CD14-positive monocyte (primary cell): ENCODE results near the gene CDS1. TPM values are rescaled to one million over a fixed set of nuclear protein-coding genes. Genes with fewer than 3 reads are reported as not detected.
A peak's percentile ranks its signal among the peaks of the same experiment; 100 is the strongest.

ENCODE experiments used
- DNase-seq, 3 donors: peaks; one replicate each; pipeline ENCODE4 v3.0.0-alpha.2; 2011 to 2022
- H2AFZ ChIP-seq: 2 replicates; pipeline ENCODE4 v1.6.0; 2012; ENCODE audit warnings: mild to moderate bottlenecking, low read depth, low read length, inconsistent platforms; ENCODE audit not compliant: insufficient read depth, poor library complexity, severe bottlenecking
- H3K27ac ChIP-seq, 2 donors: 1 replicate in 1 of 2; 2 replicates in 1 of 2; pipeline ENCODE4 v1.5.1; 2012 to 2013; ENCODE audit warnings: low read length in 2 of 2, control low read depth in 1 of 2, inconsistent platforms in 1 of 2, low read depth in 1 of 2, mild to moderate bottlenecking in 1 of 2
- H3K27me3 ChIP-seq, 2 donors: one replicate each; pipeline versions ENCODE4 v1.6.0 to v1.6.1; 2011 to 2013; ENCODE audit warnings: low read length in 2 of 2; ENCODE audit not compliant: control insufficient read depth in 2 of 2, insufficient read depth in 2 of 2
- H3K36me3 ChIP-seq, 2 donors: replicated peaks in 1 of 2; 1 replicate in 1 of 2; 2 replicates in 1 of 2; pipeline versions ENCODE4 v1.5.1 to v1.6.1; 2012 to 2013; ENCODE audit warnings: low read length in 2 of 2, control low read depth in 1 of 2, inconsistent platforms in 1 of 2, mild to moderate bottlenecking in 1 of 2; ENCODE audit not compliant: insufficient read depth in 2 of 2, control insufficient read depth in 1 of 2
- H3K4me1 ChIP-seq, 2 donors: 1 replicate in 1 of 2; 2 replicates in 1 of 2; pipeline versions ENCODE4 v1.5.1 to v1.6.1; 2012 to 2013; ENCODE audit warnings: low read length in 2 of 2, control low read depth in 1 of 2, inconsistent platforms in 1 of 2, mild to moderate bottlenecking in 1 of 2, moderate library complexity in 1 of 2; ENCODE audit not compliant: insufficient read depth in 2 of 2, control insufficient read depth in 1 of 2
- H3K4me2 ChIP-seq: replicated peaks from 2 replicates; pipeline ENCODE3; 2012; ENCODE audit warnings: low read length, moderate library complexity, mild to moderate bottlenecking; ENCODE audit not compliant: poor library complexity, severe bottlenecking; ENCODE audit errors: extremely low read depth
- H3K4me3 ChIP-seq, 3 experiments: fragments of 200-600 bp in 1 of 3; sonication (generic) in 1 of 3; replicated peaks in 1 of 3; 1 replicate in 2 of 3; 2 replicates in 1 of 3; pipeline ENCODE4 v1.5.1; 2011 to 2013; ENCODE audit warnings: low read length in 3 of 3, mild to moderate bottlenecking in 3 of 3, control low read depth in 2 of 3, low read depth in 2 of 3, inconsistent platforms in 1 of 3, moderate library complexity in 1 of 3
- H3K79me2 ChIP-seq: 2 replicates; pipeline ENCODE4 v1.6.0; 2012; ENCODE audit warnings: mild to moderate bottlenecking, control low read depth, inconsistent platforms, low read length, moderate library complexity; ENCODE audit not compliant: insufficient read depth
- H3K9ac ChIP-seq: 2 replicates; pipeline ENCODE4 v1.6.0; 2017; ENCODE audit warnings: low read length, mild to moderate bottlenecking; ENCODE audit not compliant: insufficient read depth, poor library complexity, severe bottlenecking
- H3K9me3 ChIP-seq, 2 donors: replicated peaks in 1 of 2; 1 replicate in 1 of 2; 2 replicates in 1 of 2; pipeline versions ENCODE4 v1.5.1 to v1.6.1; 2012 to 2013; ENCODE audit warnings: low read length in 2 of 2, control low read depth in 1 of 2; ENCODE audit not compliant: control insufficient read depth in 1 of 2, insufficient read depth in 1 of 2
- H4K20me1 ChIP-seq: 2 replicates; pipeline ENCODE4 v1.6.0; 2012; ENCODE audit warnings: mild to moderate bottlenecking, low read length, control low read depth, moderate library complexity; ENCODE audit not compliant: insufficient read depth
- H3K27ac Mint-ChIP-seq, 7 donors: one replicate each; pipeline ENCODE4 v1.8.0; 2020; ENCODE audit warnings: mild to moderate bottlenecking in 7 of 7, mixed read lengths in 7 of 7, moderate library complexity in 6 of 7, inconsistent platforms in 2 of 7
- H3K27me3 Mint-ChIP-seq, 3 donors: one replicate each; pipeline ENCODE4 v1.8.0; 2021 to 2022; ENCODE audit warnings: low read depth in 3 of 3, mild to moderate bottlenecking in 3 of 3, mixed read lengths in 3 of 3, moderate library complexity in 3 of 3, inconsistent platforms in 1 of 3
- H3K36me3 Mint-ChIP-seq, 2 donors: one replicate each; pipeline ENCODE4 v1.8.0; 2020; ENCODE audit warnings: mixed read lengths in 2 of 2, inconsistent platforms in 1 of 2, mild to moderate bottlenecking in 1 of 2
- H3K4me1 Mint-ChIP-seq: one replicate; pipeline ENCODE4 v1.8.0; 2020; ENCODE audit warnings: mild to moderate bottlenecking, mixed read lengths
- H3K4me3 Mint-ChIP-seq, 2 donors: one replicate each; pipeline ENCODE4 v1.8.0; 2020; ENCODE audit warnings: mild to moderate bottlenecking in 2 of 2, mixed read lengths in 2 of 2, moderate library complexity in 1 of 2
- H3K9me3 Mint-ChIP-seq, 7 donors: one replicate each; pipeline ENCODE4 v1.8.0; 2020 to 2022; ENCODE audit warnings: mixed read lengths in 7 of 7, mild to moderate bottlenecking in 6 of 7, moderate library complexity in 6 of 7, inconsistent platforms in 2 of 7
- WGBS: methylation state at CpG from one replicate; pipeline ENCODE4 v1.1.5; 2013; ENCODE audit warnings: missing lambda C conversion rate; ENCODE audit not compliant: insufficient coverage; 5-methylcytosine and 5-hydroxymethylcytosine counted together
- intact Hi-C, 2 donors: fragments of 100-400 bp; cut with micrococcal nuclease; formaldehyde crosslinking; loops; one replicate each; pipeline versions ENCODE4 v1.15.0 to v1.15.1; 2023
- polyA plus RNA-seq, 3 donors: library from polyadenylated mRNA; depleted of rRNA in 1 of 3; unstranded in 2 of 3; stranded (reverse) in 1 of 3; fragments of 300-500 nt in 2 of 3; fragments of >200 nt in 1 of 3; fragmentation: Illumina TruSeq in 2 of 3; gene quantifications; 1 replicate in 2 of 3; 2 replicates in 1 of 3; pipeline ENCODE4 v1.2.3, GENCODE V29; 2012 to 2021
- TF ChIP-seq, protein P1 (sequence below): fragments of 200-600 bp; IDR thresholded peaks from one replicate; pipeline ENCODE4 v1.8.0; 2022; ENCODE audit warnings: antibody characterized with exemption, mild to moderate bottlenecking

Gene CDS1
- polyA plus RNA-seq, 3 donors: 0.12 to 0.15 (median 0.13) TPM

DNA sequence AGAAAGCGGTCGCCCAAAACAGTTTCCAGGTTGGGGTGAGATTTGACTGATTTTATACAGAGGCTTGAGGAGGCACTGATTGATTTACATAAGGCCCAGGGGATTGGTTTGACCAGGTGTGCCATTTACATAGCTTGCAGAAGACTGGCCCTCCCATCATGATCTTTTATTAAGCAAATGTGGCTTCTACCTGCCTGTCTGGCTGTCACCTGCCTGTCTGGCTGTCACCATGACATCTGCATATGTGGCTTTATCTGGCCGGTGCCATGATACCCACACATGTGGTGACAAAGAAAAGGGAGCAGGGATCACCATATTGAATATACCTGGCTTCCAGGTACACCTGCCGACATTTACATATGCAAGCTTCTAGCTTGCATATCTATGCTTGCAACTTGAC lies 17.0 kb upstream of the CDS1 start:
- peaks cover 8 to 14% (median 12%) of the 10 kb centered on the region in 3 donors for H3K27me3 Mint-ChIP-seq
- TF ChIP-seq, protein P1, sequence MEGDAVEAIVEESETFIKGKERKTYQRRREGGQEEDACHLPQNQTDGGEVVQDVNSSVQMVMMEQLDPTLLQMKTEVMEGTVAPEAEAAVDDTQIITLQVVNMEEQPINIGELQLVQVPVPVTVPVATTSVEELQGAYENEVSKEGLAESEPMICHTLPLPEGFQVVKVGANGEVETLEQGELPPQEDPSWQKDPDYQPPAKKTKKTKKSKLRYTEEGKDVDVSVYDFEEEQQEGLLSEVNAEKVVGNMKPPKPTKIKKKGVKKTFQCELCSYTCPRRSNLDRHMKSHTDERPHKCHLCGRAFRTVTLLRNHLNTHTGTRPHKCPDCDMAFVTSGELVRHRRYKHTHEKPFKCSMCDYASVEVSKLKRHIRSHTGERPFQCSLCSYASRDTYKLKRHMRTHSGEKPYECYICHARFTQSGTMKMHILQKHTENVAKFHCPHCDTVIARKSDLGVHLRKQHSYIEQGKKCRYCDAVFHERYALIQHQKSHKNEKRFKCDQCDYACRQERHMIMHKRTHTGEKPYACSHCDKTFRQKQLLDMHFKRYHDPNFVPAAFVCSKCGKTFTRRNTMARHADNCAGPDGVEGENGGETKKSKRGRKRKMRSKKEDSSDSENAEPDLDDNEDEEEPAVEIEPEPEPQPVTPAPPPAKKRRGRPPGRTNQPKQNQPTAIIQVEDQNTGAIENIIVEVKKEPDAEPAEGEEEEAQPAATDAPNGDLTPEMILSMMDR: no peak
- no peaks in the 10 kb centered on the region for H3K9me3 ChIP-seq
- intact Hi-C loops: no loop called here
- H3K27ac Mint-ChIP-seq: no peak overlapping the region
- peaks cover 0 to 6% (median 2%) of the 10 kb centered on the region in 7 donors for H3K9me3 Mint-ChIP-seq
- H3K4me2 ChIP-seq: no peak overlapping the region
- no peaks in the 10 kb centered on the region for H3K36me3 Mint-ChIP-seq
- peaks cover 2 to 4% of the 10 kb centered on the region in 2 donors for H3K27me3 ChIP-seq
- H3K4me1 ChIP-seq: peaks cover 6 to 10% of the 10 kb centered on the region in 2 donors
- H3K36me3 ChIP-seq: no peaks in the 10 kb centered on the region
- H3K9ac ChIP-seq: no peak overlapping the region
- WGBS: 88% methylated on average over 3 of the region's 4 CpGs
- H3K4me3 Mint-ChIP-seq: no peak overlapping the region
- no peaks in the 10 kb centered on the region for H3K79me2 ChIP-seq
- no peak for DNase-seq
- H3K4me1 Mint-ChIP-seq: peaks cover 14% of the 10 kb centered on the region
- H3K4me3 ChIP-seq: no peak overlapping the region
- no peak overlapping the region for H3K27ac ChIP-seq
- no peaks in the 10 kb centered on the region for H4K20me1 ChIP-seq
- no peak overlapping the region for H2AFZ ChIP-seq

DNA sequence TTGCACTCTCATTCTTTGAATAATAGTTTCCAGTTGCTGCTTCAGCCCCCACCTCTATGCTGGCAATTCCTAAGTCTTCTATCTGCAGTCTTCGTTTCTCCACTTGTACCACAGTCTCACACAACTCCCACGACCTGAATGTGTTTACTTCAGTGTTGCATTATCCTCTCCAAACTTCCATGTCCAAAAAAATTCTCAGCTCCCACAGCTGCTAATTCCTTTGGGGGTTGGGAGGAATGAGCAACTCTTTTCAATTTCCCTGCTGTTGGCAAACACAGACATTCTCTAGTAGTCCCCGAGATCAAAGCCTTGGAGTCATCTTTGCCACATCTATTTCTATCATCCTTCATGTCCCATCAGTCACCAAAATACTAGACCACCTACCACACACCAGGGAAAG lies 14.4 kb upstream of the CDS1 start:
- no peaks in the 10 kb centered on the region for H4K20me1 ChIP-seq
- TF ChIP-seq, protein P1: no peak
- H2AFZ ChIP-seq: no peak overlapping the region
- peaks cover 15 to 16% of the 10 kb centered on the region in 2 donors for H3K4me1 ChIP-seq
- DNase-seq: no peak
- H3K4me3 ChIP-seq: no peak overlapping the region
- Mint-ChIP-seq H3K9me3 (peaks cover 0 to 6% (median 2%) of the 10 kb centered on the region in 7 donors), H3K4me1 (peaks cover 20% of the 10 kb centered on the region), H3K4me3 (peak overlapping the region in 1 of 2 donors; percentile 2), H3K27me3 (peaks cover 8 to 14% (median 12%) of the 10 kb centered on the region in 3 donors), H3K36me3 (no peaks in the 10 kb centered on the region), H3K27ac (no peak overlapping the region)
- intact Hi-C loops: no loop called here
- no peaks in the 10 kb centered on the region for H3K9me3 ChIP-seq
- H3K9ac ChIP-seq: no peak overlapping the region
- H3K27ac ChIP-seq: no peak overlapping the region
- no peaks in the 10 kb centered on the region for H3K36me3 ChIP-seq
- H3K27me3 ChIP-seq: peaks cover 2 to 4% of the 10 kb centered on the region in 2 donors
- H3K4me2 ChIP-seq: no peak overlapping the region
- no peaks in the 10 kb centered on the region for H3K79me2 ChIP-seq
- WGBS: 100% methylated on average over 1 of the region's 3 CpGs
